T-cell (primary cell): ENCODE measurements around the gene ERN1. TPM values are rescaled to one million over a fixed set of nuclear protein-coding genes. Genes with fewer than 3 reads are reported as not detected.
A peak's percentile ranks its signal among the peaks of the same experiment; 100 is the strongest.
"Not testable (repeated sequence)": the region's sequence is repeated elsewhere in the genome, so short reads cannot be mapped to it uniquely, and the experiment has no call there.

ENCODE experiments used
- ATAC-seq, 4 experiments: fragments of 200-7000 bp in 3 of 4; fragments of 150-1000 bp in 1 of 4; cut with Tn5 transposase; replicated peaks in 1 of 4; 1 replicate in 3 of 4; 2 replicates in 1 of 4; pipeline ENCODE4 v1.10.0; 2021; ENCODE audit warnings: moderate library complexity in 3 of 4, mild to moderate bottlenecking in 2 of 4, moderate number of reproducible peaks in 1 of 4
- CTCF ChIA-PET, 2 donors: fragments of 300-600 bp; sonication (Branson Sonifier 250); formaldehyde crosslinking; loops; one replicate each; lab custom pipeline; 2022; ENCODE audit warnings: antibody characterized with exemption in 2 of 2; lab: Charles Lee
- POLR2A ChIA-PET, 2 donors: fragments of 300-600 bp; sonication (Branson Sonifier 250); formaldehyde crosslinking; loops; one replicate each; lab custom pipeline; 2022; ENCODE audit warnings: antibody characterized with exemption in 2 of 2; lab: Charles Lee
- DNase-seq, 35 experiments: peaks; one replicate each; pipeline versions ENCODE4 v3.0.0 to v3.0.0-alpha.2; 2013 to 2023
- H3K27ac ChIP-seq: one replicate; pipeline ENCODE4 v1.5.1; 2013; ENCODE audit warnings: low read length
- H3K27me3 ChIP-seq, 2 experiments: replicated peaks in 1 of 2; 1 replicate in 1 of 2; 2 replicates in 1 of 2; pipeline versions ENCODE4 v1.6.1 to v1.7.0; 2013; ENCODE audit warnings: low read length in 1 of 2, mixed read lengths in 1 of 2; ENCODE audit not compliant: control insufficient read depth in 2 of 2, insufficient read depth in 2 of 2; ENCODE audit errors: extremely low read depth in 1 of 2
- H3K36me3 ChIP-seq, 2 donors: 1 replicate in 1 of 2; 2 replicates in 1 of 2; pipeline versions ENCODE4 v1.6.1 to v1.7.0; 2013; ENCODE audit warnings: low read length in 1 of 2; ENCODE audit not compliant: control insufficient read depth in 2 of 2, insufficient read depth in 1 of 2; ENCODE audit errors: extremely low read depth in 1 of 2
- H3K4me1 ChIP-seq, 2 experiments: 1 replicate in 1 of 2; 2 replicates in 1 of 2; pipeline versions ENCODE4 v1.6.1 to v1.7.0; 2013; ENCODE audit warnings: low read length in 2 of 2, mixed read lengths in 1 of 2; ENCODE audit not compliant: insufficient read depth in 2 of 2, control insufficient read depth in 1 of 2; ENCODE audit errors: extremely low read depth in 1 of 2
- H3K4me3 ChIP-seq, 2 donors: 1 replicate in 1 of 2; 2 replicates in 1 of 2; pipeline versions ENCODE4 v1.5.1 to v1.7.0; 2013; ENCODE audit warnings: mild to moderate bottlenecking in 2 of 2, low read length in 1 of 2, moderate library complexity in 1 of 2; ENCODE audit not compliant: control insufficient read depth in 1 of 2; ENCODE audit errors: extremely low read depth in 1 of 2
- H3K9me3 ChIP-seq: 2 replicates; pipeline ENCODE4 v1.7.0; 2013
- H3K27ac Mint-ChIP-seq, 2 donors: one replicate each; pipeline ENCODE4 v1.8.0; 2020 to 2021; ENCODE audit warnings: mild to moderate bottlenecking in 2 of 2, mixed read lengths in 2 of 2
- H3K27me3 Mint-ChIP-seq, 2 donors: one replicate each; pipeline ENCODE4 v1.8.0; 2021 to 2022; ENCODE audit warnings: mixed read lengths in 2 of 2
- H3K36me3 Mint-ChIP-seq: one replicate; pipeline ENCODE4 v1.8.0; 2021; ENCODE audit warnings: mixed read lengths
- H3K4me1 Mint-ChIP-seq, 3 donors: one replicate each; pipeline ENCODE4 v1.8.0; 2020 to 2022; ENCODE audit warnings: mixed read lengths in 3 of 3, mild to moderate bottlenecking in 1 of 3
- H3K4me3 Mint-ChIP-seq, 3 donors: one replicate each; pipeline ENCODE4 v1.8.0; 2020 to 2022; ENCODE audit warnings: mild to moderate bottlenecking in 3 of 3, mixed read lengths in 3 of 3, moderate library complexity in 3 of 3
- H3K9me3 Mint-ChIP-seq, 3 donors: one replicate each; pipeline ENCODE4 v1.8.0; 2020 to 2022; ENCODE audit warnings: mixed read lengths in 3 of 3
- WGBS: methylation state at CpG from one replicate; pipeline ENCODE4 v1.1.5; 2013; ENCODE audit warnings: missing lambda C conversion rate; ENCODE audit not compliant: insufficient coverage; 5-methylcytosine and 5-hydroxymethylcytosine counted together
- total RNA-seq, 35 experiments: library from RNA in 6 of 35; stranded (reverse) in 6 of 35; fragments of 120-200 nt in 1 of 35; gene quantifications; one replicate each; pipeline versions ENCODE4 v1.2.1 to v1.2.4 and lab custom pipeline; 2013 to 2026

The ERN1 gene
- total RNA-seq, 5 donors from 2014 or later (not counting 1 experiment from before 2014, with no cell fraction given) = 71.2 to 146 (median 112) TPM

DNA sequence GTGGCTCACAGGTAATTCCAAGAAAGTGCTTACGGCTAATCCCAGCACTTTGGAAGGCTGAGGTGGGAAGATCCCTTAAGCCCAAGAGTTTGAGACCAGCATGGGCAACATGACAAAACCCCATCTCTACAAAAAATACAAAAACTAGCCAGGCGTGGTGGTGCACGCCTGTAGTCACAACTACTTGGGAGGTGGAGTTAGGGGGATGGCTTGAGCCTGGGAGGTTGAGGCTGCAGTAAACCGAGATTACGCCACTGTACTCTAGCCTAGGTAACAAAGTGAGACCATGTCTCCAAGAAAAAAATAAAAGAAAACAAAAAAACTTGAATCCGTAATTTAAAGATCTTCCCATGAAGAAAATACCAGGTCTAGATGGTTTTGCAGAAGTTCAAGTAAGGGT is 114.5 kb downstream of the ERN1 start:
- Mint-ChIP-seq H3K27ac (peak overlapping the region; percentile 87 to 97), H3K4me1 (peaks cover 70 to 82% (median 70%) of the 10 kb centered on the region in 3 donors), H3K27me3 (no peaks in the 10 kb centered on the region), H3K36me3 (peaks cover 28% of the 10 kb centered on the region), H3K9me3 (no peaks in the 10 kb centered on the region), H3K4me3 (peak overlapping the region; percentile 78 to 97 (median 81))
- no peaks in the 10 kb centered on the region for H3K27me3 ChIP-seq
- peaks cover 0 to 2% of the 10 kb centered on the region in 2 donors for H3K36me3 ChIP-seq
- DNase-seq (no peak), ATAC-seq (no peak)
- WGBS = no CpG with 5 or more reads among the region's 6 CpGs
- CTCF ChIA-PET = no interaction called here
- peak overlapping the region in 1 of 2 donors; percentile 12 for H3K4me3 ChIP-seq
- POLR2A ChIA-PET = no interaction called here
- H3K27ac ChIP-seq = peak overlapping the region; percentile 100
- peaks cover 34 to 56% of the 10 kb centered on the region in 2 experiments for H3K4me1 ChIP-seq
- H3K9me3 ChIP-seq = no peaks in the 10 kb centered on the region

DNA sequence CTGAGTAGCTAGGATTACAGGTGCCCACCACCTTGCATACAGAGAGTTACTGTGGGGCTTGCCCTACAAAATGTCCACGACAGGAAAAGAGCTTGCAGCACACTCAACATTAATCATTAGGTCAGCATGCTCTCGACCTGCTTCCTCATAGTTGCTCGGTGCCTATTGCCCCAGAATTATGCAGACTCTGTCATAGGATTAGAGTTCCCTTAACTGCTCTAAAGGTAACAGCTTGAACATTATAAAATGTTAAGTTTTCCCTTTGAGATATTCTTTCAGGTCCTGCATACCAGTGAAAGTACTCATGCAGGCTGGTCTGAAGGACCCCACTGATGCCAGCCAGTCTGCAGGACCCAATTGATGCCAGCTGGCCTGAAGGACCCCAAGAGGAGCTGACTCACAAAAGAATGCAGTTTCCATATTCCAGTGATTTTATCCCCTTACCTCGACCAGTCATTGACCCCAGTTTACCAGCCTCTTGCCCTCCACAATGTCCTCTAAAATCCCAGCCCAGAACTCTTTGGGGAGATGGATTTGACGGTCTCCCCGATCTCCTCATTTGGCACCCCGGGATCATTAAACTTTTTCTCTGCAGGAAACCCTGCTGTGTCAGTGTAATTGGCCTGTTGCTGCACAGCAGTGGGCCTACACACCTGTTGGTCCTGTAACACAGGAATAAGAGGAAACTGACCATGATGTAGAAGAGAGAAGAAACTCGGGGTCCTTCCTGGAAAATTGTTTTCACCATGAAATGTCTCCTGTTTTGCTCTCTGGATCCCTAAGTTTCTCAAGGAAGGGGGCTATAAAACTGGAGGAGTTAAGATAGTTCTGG is 120.2 kb downstream of the ERN1 start:
- 97% methylated on average over 4 of the region's 8 CpGs for WGBS
- H3K36me3 Mint-ChIP-seq = peaks cover 40% of the 10 kb centered on the region

DNA sequence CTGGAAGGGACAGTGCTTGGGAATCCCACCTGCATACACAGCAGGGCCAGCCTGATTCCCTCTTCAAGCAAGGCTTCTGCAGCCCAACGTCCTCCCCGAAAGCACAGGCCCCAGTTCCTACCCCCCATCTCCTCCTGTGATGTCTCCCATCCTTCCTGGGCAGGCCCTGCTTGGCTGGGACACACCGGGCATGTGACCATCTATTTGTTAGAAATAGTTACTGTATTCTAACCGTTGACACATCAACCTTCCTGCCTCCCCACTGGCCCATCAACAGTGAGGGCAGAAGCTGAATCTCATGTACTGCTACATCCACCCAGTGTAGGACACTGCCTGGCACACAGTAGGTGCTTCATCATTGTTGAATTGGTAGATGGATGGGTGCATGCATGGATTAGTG is 121.1 kb downstream of the ERN1 start:
- no peak overlapping the region for H3K4me3 ChIP-seq
- peak overlapping the region; percentile 68 to 83 for H3K27ac Mint-ChIP-seq
- H3K36me3 Mint-ChIP-seq = peaks cover 47% of the 10 kb centered on the region
- DNase-seq (no peak), ATAC-seq (no peak)
- peaks cover 70 to 82% (median 80%) of the 10 kb centered on the region in 3 donors for H3K4me1 Mint-ChIP-seq
- no peak overlapping the region for H3K27ac ChIP-seq
- no peaks in the 10 kb centered on the region for H3K27me3 Mint-ChIP-seq
- no peaks in the 10 kb centered on the region for H3K9me3 Mint-ChIP-seq
- POLR2A ChIA-PET = no interaction called here
- H3K9me3 ChIP-seq = no peaks in the 10 kb centered on the region
- H3K27me3 ChIP-seq = no peaks in the 10 kb centered on the region
- H3K4me1 ChIP-seq = peaks cover 6 to 57% of the 10 kb centered on the region in 2 experiments
- H3K4me3 Mint-ChIP-seq = peak overlapping the region in 1 of 3 donors; percentile 44
- peaks cover 12 to 54% of the 10 kb centered on the region in 2 donors for H3K36me3 ChIP-seq
- no CpG with 5 or more reads among the region's 4 CpGs for WGBS
- CTCF ChIA-PET = no interaction called here

More for the DNA sequence above, 120.2 kb downstream of the ERN1 start:
- Histone ChIP-seq H3K9me3 (no peaks in the 10 kb centered on the region), H3K4me1 (peaks cover 9 to 63% of the 10 kb centered on the region in 2 experiments), H3K27ac (peak overlapping the region; percentile 7), H3K4me3 (no peak overlapping the region), H3K36me3 (peaks cover 10 to 45% of the 10 kb centered on the region in 2 donors), H3K27me3 (no peaks in the 10 kb centered on the region)
- ChIA-PET CTCF (interaction anchor here in 1 of 2 donors (0.8 kb wide), 1 partner anchor 19 kb away, joined by 6 read pairs; no protein-coding TSS in a partner anchor), POLR2A (no interaction called here)
- ATAC-seq (no peak), DNase-seq (no peak)
- Mint-ChIP-seq H3K27ac (peak overlapping the region; percentile 68 to 83), H3K27me3 (no peaks in the 10 kb centered on the region), H3K4me1 (peaks cover 76 to 90% (median 85%) of the 10 kb centered on the region in 3 donors), H3K9me3 (no peaks in the 10 kb centered on the region), H3K4me3 (peak overlapping the region in 2 of 3 donors; percentile 13 to 44)

DNA sequence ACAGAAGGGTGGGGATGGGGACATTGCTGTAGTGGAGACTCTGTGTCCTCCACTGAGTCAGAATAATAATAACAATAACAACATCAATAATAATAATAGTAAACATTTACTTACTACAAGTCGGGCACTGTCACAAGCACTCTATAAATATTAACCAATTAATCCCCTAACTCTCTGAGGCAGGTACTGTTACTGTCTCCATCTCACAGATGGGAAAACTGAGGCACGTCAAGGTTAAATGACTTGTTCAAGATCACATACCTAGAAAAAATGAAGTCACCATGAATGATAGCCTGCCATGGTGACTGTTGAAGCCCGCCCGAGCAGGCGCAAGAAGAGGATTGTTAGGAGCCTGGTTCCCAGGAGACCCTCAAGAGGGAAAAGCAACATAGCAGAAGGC is 121.6 kb downstream of the ERN1 start:
- peaks cover 17 to 59% of the 10 kb centered on the region in 2 donors for H3K36me3 ChIP-seq
- ATAC-seq (no peak), DNase-seq (no peak)
- ChIA-PET CTCF (no interaction called here), POLR2A (no interaction called here)
- Mint-ChIP-seq H3K9me3 (no peaks in the 10 kb centered on the region), H3K4me1 (peaks cover 66 to 81% (median 76%) of the 10 kb centered on the region in 3 donors), H3K27me3 (no peaks in the 10 kb centered on the region), H3K27ac (peak overlapping the region; percentile 52 to 79), H3K4me3 (no peak overlapping the region), H3K36me3 (peaks cover 52% of the 10 kb centered on the region)
- no peak overlapping the region for H3K27ac ChIP-seq
- H3K4me3 ChIP-seq = no peak overlapping the region
- peaks cover 6 to 56% of the 10 kb centered on the region in 2 experiments for H3K4me1 ChIP-seq
- no peaks in the 10 kb centered on the region for H3K27me3 ChIP-seq
- H3K9me3 ChIP-seq = no peaks in the 10 kb centered on the region
- WGBS = 95% methylated on average over 4 of the region's 5 CpGs

DNA sequence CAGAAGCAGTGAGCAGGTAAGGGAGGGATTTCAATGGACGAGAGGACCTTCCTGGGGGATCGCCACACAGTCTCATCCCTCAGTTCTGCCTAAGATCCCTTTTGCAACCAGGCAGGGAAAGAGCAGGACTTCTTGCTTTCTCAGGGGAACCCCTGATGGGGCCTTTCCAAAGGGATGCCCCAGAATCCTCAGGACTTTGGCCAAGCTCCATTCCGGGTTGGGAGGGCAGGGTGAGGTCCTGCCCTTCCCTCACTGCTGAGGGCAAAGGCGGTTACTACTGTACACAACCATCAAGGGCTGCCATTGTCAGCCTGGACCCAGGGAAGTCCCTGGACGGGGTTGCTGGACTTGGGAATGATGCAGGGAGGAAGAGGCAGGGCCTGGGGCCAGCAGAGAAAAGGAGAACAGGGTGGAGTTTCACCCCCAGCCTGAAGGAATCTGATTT is 122.1 kb downstream of the ERN1 start:
- Mint-ChIP-seq H3K27me3 (no peaks in the 10 kb centered on the region), H3K4me3 (peak overlapping the region in 1 of 3 donors; percentile 49), H3K9me3 (no peaks in the 10 kb centered on the region), H3K4me1 (peaks cover 61 to 77% (median 71%) of the 10 kb centered on the region in 3 donors), H3K27ac (peak overlapping the region; percentile 52 to 79), H3K36me3 (peaks cover 53% of the 10 kb centered on the region)
- ChIA-PET POLR2A (interaction anchor here in 1 of 2 donors (0.6 kb wide), 1 partner anchor 14 kb away, joined by 4 read pairs; no protein-coding TSS in a partner anchor), CTCF (no interaction called here)
- no peaks in the 10 kb centered on the region for H3K9me3 ChIP-seq
- no peak for ATAC-seq
- no peak for DNase-seq
- no peak overlapping the region for H3K4me3 ChIP-seq
- peaks cover 6 to 51% of the 10 kb centered on the region in 2 experiments for H3K4me1 ChIP-seq
- H3K27ac ChIP-seq = no peak overlapping the region
- peaks cover 17 to 64% of the 10 kb centered on the region in 2 donors for H3K36me3 ChIP-seq
- no peaks in the 10 kb centered on the region for H3K27me3 ChIP-seq
- 100% methylated on average over 2 of the region's 5 CpGs for WGBS

DNA sequence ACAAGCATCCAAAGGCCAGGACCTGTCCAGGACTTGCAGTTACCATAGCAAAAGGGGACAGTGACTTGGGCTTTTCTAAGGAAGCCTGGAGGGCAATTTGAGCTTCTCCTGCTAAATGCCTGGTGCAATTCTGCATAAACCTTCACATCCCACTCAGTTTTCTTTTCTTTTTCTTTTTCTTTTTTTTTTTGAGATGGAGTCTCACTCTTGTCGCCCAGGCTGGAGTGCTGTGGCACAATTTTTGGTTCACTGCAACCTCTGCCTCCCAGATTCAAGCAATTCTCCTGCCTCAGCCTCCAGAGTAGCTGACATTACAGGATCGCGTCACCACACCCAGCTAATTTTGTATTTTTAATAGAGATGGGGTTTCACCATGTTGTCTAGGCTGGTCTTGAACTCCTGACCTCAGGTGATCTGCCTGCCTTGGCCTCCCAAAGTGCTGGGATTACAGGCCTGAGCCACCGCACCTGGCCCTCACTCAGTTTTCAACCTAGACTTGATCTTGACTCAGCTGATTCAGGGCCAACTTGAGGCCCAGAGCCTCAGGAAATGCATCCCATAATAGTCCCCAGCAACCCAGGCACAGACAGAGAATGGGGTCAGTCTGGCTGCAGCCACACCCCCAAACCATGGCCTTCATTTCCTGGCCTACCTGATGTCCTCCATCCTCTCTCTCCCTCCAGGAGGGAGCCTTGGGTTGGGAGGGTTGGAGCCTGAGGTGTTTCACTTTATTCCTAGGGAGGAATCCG is 122.7 kb downstream of the ERN1 start:
- H3K9me3 ChIP-seq, DNase-seq, H3K27me3 Mint-ChIP-seq, H3K4me3 ChIP-seq, H3K9me3 Mint-ChIP-seq, H3K27ac ChIP-seq, H3K27me3 ChIP-seq: not testable (repeated sequence)
- POLR2A ChIA-PET = interaction anchor here in 1 of 2 donors (0.6 kb wide), 1 partner anchor 15 kb away, joined by 4 read pairs; no protein-coding TSS in a partner anchor
- H3K4me3 Mint-ChIP-seq = peak overlapping the region in 1 of 3 donors; percentile 49
- H3K27ac Mint-ChIP-seq = peak overlapping the region; percentile 61 to 79
- peaks cover 48% of the 10 kb centered on the region for H3K36me3 Mint-ChIP-seq
- Histone ChIP-seq H3K36me3 (peaks cover 20 to 70% of the 10 kb centered on the region in 2 donors), H3K4me1 (peaks cover 6 to 49% of the 10 kb centered on the region in 2 experiments)
- CTCF ChIA-PET = interaction anchor here in 1 of 2 donors (1.3 to 2.1 kb wide), 3 partner anchors 13 to 22 kb away, joined by 3 to 9 read pairs (median 6); no protein-coding TSS in a partner anchor
- H3K4me1 Mint-ChIP-seq = peaks cover 55 to 72% (median 66%) of the 10 kb centered on the region in 3 donors
- ATAC-seq = peak in 1 of 4 experiments; percentile 37
- WGBS = 100% methylated on average over 1 of the region's 5 CpGs
